T-cell (primary cell): ENCODE results near the gene SP2. TPM values are rescaled to one million over a fixed set of nuclear protein-coding genes. Genes with fewer than 3 reads are reported as not detected.

Experiments
- ATAC-seq, 4 experiments: fragments of 200-7000 bp in 3 of 4; fragments of 150-1000 bp in 1 of 4; cut with Tn5 transposase; replicated peaks in 1 of 4; 1 replicate in 3 of 4; 2 replicates in 1 of 4; pipeline ENCODE4 v1.10.0; 2021; ENCODE audit warnings: moderate library complexity in 3 of 4, mild to moderate bottlenecking in 2 of 4, moderate number of reproducible peaks in 1 of 4
- CTCF ChIA-PET, 2 donors: fragments of 300-600 bp; sonication (Branson Sonifier 250); formaldehyde crosslinking; loops; one replicate each; lab custom pipeline; 2022; ENCODE audit warnings: antibody characterized with exemption in 2 of 2; lab: Charles Lee
- POLR2A ChIA-PET, 2 donors: fragments of 300-600 bp; sonication (Branson Sonifier 250); formaldehyde crosslinking; loops; one replicate each; lab custom pipeline; 2022; ENCODE audit warnings: antibody characterized with exemption in 2 of 2; lab: Charles Lee
- DNase-seq, 35 experiments: peaks; one replicate each; pipeline versions ENCODE4 v3.0.0 to v3.0.0-alpha.2; 2013 to 2023
- H3K27ac ChIP-seq: one replicate; pipeline ENCODE4 v1.5.1; 2013; ENCODE audit warnings: low read length
- H3K27me3 ChIP-seq, 2 experiments: replicated peaks in 1 of 2; 1 replicate in 1 of 2; 2 replicates in 1 of 2; pipeline versions ENCODE4 v1.6.1 to v1.7.0; 2013; ENCODE audit warnings: low read length in 1 of 2, mixed read lengths in 1 of 2; ENCODE audit not compliant: control insufficient read depth in 2 of 2, insufficient read depth in 2 of 2; ENCODE audit errors: extremely low read depth in 1 of 2
- H3K36me3 ChIP-seq, 2 donors: 1 replicate in 1 of 2; 2 replicates in 1 of 2; pipeline versions ENCODE4 v1.6.1 to v1.7.0; 2013; ENCODE audit warnings: low read length in 1 of 2; ENCODE audit not compliant: control insufficient read depth in 2 of 2, insufficient read depth in 1 of 2; ENCODE audit errors: extremely low read depth in 1 of 2
- H3K4me1 ChIP-seq, 2 experiments: 1 replicate in 1 of 2; 2 replicates in 1 of 2; pipeline versions ENCODE4 v1.6.1 to v1.7.0; 2013; ENCODE audit warnings: low read length in 2 of 2, mixed read lengths in 1 of 2; ENCODE audit not compliant: insufficient read depth in 2 of 2, control insufficient read depth in 1 of 2; ENCODE audit errors: extremely low read depth in 1 of 2
- H3K4me3 ChIP-seq, 2 donors: 1 replicate in 1 of 2; 2 replicates in 1 of 2; pipeline versions ENCODE4 v1.5.1 to v1.7.0; 2013; ENCODE audit warnings: mild to moderate bottlenecking in 2 of 2, low read length in 1 of 2, moderate library complexity in 1 of 2; ENCODE audit not compliant: control insufficient read depth in 1 of 2; ENCODE audit errors: extremely low read depth in 1 of 2
- H3K9me3 ChIP-seq: 2 replicates; pipeline ENCODE4 v1.7.0; 2013
- H3K27ac Mint-ChIP-seq, 2 donors: one replicate each; pipeline ENCODE4 v1.8.0; 2020 to 2021; ENCODE audit warnings: mild to moderate bottlenecking in 2 of 2, mixed read lengths in 2 of 2
- H3K27me3 Mint-ChIP-seq, 2 donors: one replicate each; pipeline ENCODE4 v1.8.0; 2021 to 2022; ENCODE audit warnings: mixed read lengths in 2 of 2
- H3K36me3 Mint-ChIP-seq: one replicate; pipeline ENCODE4 v1.8.0; 2021; ENCODE audit warnings: mixed read lengths
- H3K4me1 Mint-ChIP-seq, 3 donors: one replicate each; pipeline ENCODE4 v1.8.0; 2020 to 2022; ENCODE audit warnings: mixed read lengths in 3 of 3, mild to moderate bottlenecking in 1 of 3
- H3K4me3 Mint-ChIP-seq, 3 donors: one replicate each; pipeline ENCODE4 v1.8.0; 2020 to 2022; ENCODE audit warnings: mild to moderate bottlenecking in 3 of 3, mixed read lengths in 3 of 3, moderate library complexity in 3 of 3
- H3K9me3 Mint-ChIP-seq, 3 donors: one replicate each; pipeline ENCODE4 v1.8.0; 2020 to 2022; ENCODE audit warnings: mixed read lengths in 3 of 3
- WGBS: methylation state at CpG from one replicate; pipeline ENCODE4 v1.1.5; 2013; ENCODE audit warnings: missing lambda C conversion rate; ENCODE audit not compliant: insufficient coverage; 5-methylcytosine and 5-hydroxymethylcytosine counted together
- total RNA-seq, 35 experiments: library from RNA in 6 of 35; stranded (reverse) in 6 of 35; fragments of 120-200 nt in 1 of 35; gene quantifications; one replicate each; pipeline versions ENCODE4 v1.2.1 to v1.2.4 and lab custom pipeline; 2013 to 2026

The SP2 gene
- total RNA-seq, 5 donors from 2014 or later (not counting 1 experiment from before 2014, with no cell fraction given): 27.1 to 41.6 (median 32.8) TPM

DNA sequence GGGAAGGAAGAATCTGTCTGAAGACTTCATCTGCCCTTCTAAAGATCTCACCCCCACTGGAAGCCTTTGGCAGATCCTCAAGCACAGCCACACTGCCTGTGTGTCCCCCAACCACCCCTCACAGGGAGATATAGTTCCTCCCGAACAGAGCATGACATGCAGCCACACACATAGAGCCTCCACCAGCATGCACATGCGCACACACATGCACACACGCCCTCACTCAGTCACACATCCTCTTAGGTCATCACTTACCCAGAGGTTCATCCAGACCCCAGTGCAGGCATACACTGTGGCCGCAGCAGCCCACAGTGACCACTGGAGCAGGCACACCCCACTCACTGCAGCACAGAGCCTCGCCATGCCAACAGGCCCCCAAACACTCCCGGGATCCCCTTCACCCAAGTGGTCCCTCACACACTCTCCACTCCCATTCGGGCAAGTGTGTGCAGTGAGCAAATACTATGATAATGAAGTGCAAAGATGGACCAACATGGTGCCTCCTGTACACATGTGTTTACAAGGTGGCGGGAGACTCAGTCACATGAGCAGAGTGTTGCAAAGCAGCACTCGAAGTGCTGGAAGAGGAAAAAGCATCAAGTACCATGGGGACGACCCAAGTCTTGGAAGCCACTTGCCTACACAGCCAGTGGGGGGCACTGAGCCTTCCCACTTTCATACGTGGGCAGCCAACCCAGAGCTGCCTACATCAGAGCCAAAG is 28.1 kb upstream of the SP2 start:
- ATAC-seq (no peak), DNase-seq (no peak)
- POLR2A ChIA-PET: no interaction called here

DNA sequence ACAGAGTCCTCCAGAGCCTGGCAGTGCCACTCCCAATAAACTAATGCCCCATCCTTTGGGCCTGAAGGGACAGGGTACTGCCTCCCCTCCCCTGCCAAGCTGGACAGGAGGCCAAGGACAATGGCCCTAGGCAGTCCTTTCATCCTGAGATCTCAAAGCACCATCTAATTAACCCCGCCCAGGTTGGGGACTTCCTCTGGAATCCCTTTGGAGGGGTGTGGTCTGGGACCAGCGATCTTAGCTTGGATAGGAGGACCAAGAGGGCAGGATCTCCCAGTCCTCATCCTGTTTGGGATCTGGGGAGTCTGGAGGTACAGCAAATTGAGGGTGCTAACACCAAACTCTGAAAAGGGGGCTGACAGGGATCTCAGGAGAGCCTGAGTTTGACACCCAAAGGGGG is 26.9 kb upstream of the SP2 start:
- H3K4me3 ChIP-seq: no peak overlapping the region
- peaks cover 0 to 65% of the 10 kb centered on the region in 2 experiments for H3K27me3 ChIP-seq
- CTCF ChIA-PET: no interaction called here
- Mint-ChIP-seq H3K36me3 (no peaks in the 10 kb centered on the region), H3K9me3 (no peaks in the 10 kb centered on the region), H3K4me3 (no peak overlapping the region), H3K27ac (no peak overlapping the region), H3K27me3 (peaks cover 28 to 45% of the 10 kb centered on the region in 2 donors), H3K4me1 (peaks cover 5 to 11% (median 9%) of the 10 kb centered on the region in 3 donors)
- POLR2A ChIA-PET: no interaction called here
- DNase-seq (no peak), ATAC-seq (no peak)
- peaks cover 0 to 4% of the 10 kb centered on the region in 2 experiments for H3K4me1 ChIP-seq
- 60% methylated on average over 1 of the region's 2 CpGs for WGBS
- no peak overlapping the region for H3K27ac ChIP-seq
- H3K36me3 ChIP-seq: no peaks in the 10 kb centered on the region
- H3K9me3 ChIP-seq: no peaks in the 10 kb centered on the region

More for the DNA sequence above, 28.1 kb upstream of the SP2 start:
- CTCF ChIA-PET: interaction anchor here in 1 of 2 donors (0.6 kb wide), 1 partner anchor 1331 kb away, joined by 3 read pairs; no protein-coding TSS in a partner anchor
- no peaks in the 10 kb centered on the region for H3K36me3 Mint-ChIP-seq
- no peak overlapping the region for H3K4me3 Mint-ChIP-seq
- Histone ChIP-seq H3K36me3 (no peaks in the 10 kb centered on the region), H3K9me3 (no peaks in the 10 kb centered on the region), H3K4me3 (no peak overlapping the region), H3K27me3 (peaks cover 0 to 54% of the 10 kb centered on the region in 2 experiments), H3K27ac (no peak overlapping the region), H3K4me1 (peaks cover 0 to 5% of the 10 kb centered on the region in 2 experiments)
- peaks cover 5 to 12% (median 11%) of the 10 kb centered on the region in 3 donors for H3K4me1 Mint-ChIP-seq
- H3K27ac Mint-ChIP-seq: no peak overlapping the region
- 83% methylated on average over 8 of the region's 11 CpGs for WGBS
- H3K27me3 Mint-ChIP-seq: peaks cover 18 to 35% of the 10 kb centered on the region in 2 donors
- H3K9me3 Mint-ChIP-seq: no peaks in the 10 kb centered on the region

- Histone ChIP-seq H3K4me3 (no peak overlapping the region), H3K27ac (no peak overlapping the region), H3K4me1 (peaks cover 0 to 4% of the 10 kb centered on the region in 2 experiments), H3K9me3 (no peaks in the 10 kb centered on the region), H3K36me3 (no peaks in the 10 kb centered on the region), H3K27me3 (peaks cover 0 to 75% of the 10 kb centered on the region in 2 experiments)
- H3K4me1 Mint-ChIP-seq: peaks cover under 1 to 6% (median 3%) of the 10 kb centered on the region in 3 donors
- no CpG with 5 or more reads among the region's 1 CpG for WGBS
- DNase-seq: no peak
- ChIA-PET CTCF (no interaction called here), POLR2A (no interaction called here)
- H3K27me3 Mint-ChIP-seq: peaks cover 33 to 53% of the 10 kb centered on the region in 2 donors
- no peak overlapping the region for H3K27ac Mint-ChIP-seq
- no peaks in the 10 kb centered on the region for H3K36me3 Mint-ChIP-seq
- no peaks in the 10 kb centered on the region for H3K9me3 Mint-ChIP-seq
- H3K4me3 Mint-ChIP-seq: no peak overlapping the region
- ATAC-seq: no peak
These were observed 26.0 kb upstream of the SP2 start for GRCh38 chr17:47870056-47870455.

- H3K4me1 Mint-ChIP-seq: no peaks in the 10 kb centered on the region
- ATAC-seq (no peak), DNase-seq (no peak)
- Histone ChIP-seq H3K4me1 (peaks cover 0 to 4% of the 10 kb centered on the region in 2 experiments), H3K36me3 (no peaks in the 10 kb centered on the region), H3K27ac (no peak overlapping the region), H3K27me3 (peaks cover 0 to 76% of the 10 kb centered on the region in 2 experiments), H3K9me3 (no peaks in the 10 kb centered on the region), H3K4me3 (no peak overlapping the region)
- POLR2A ChIA-PET: no interaction called here
- H3K36me3 Mint-ChIP-seq: peaks cover 3% of the 10 kb centered on the region
- no peak overlapping the region for H3K27ac Mint-ChIP-seq
- H3K9me3 Mint-ChIP-seq: no peaks in the 10 kb centered on the region
- no peak overlapping the region for H3K4me3 Mint-ChIP-seq
- H3K27me3 Mint-ChIP-seq: peaks cover 41 to 61% of the 10 kb centered on the region in 2 donors
- CTCF ChIA-PET: no interaction called here
These were observed 25.0 kb upstream of the SP2 start for GRCh38 chr17:47871048-47871447.

GRCh38 chr17:47872019-47872650 is 23.9 kb upstream of the SP2 start:
- no peaks in the 10 kb centered on the region for H3K4me1 Mint-ChIP-seq
- Histone ChIP-seq H3K4me1 (peaks cover 0 to 4% of the 10 kb centered on the region in 2 experiments), H3K4me3 (no peak overlapping the region), H3K9me3 (no peaks in the 10 kb centered on the region), H3K27ac (no peak overlapping the region), H3K36me3 (no peaks in the 10 kb centered on the region), H3K27me3 (peaks cover 0 to 69% of the 10 kb centered on the region in 2 experiments)
- H3K27me3 Mint-ChIP-seq: peaks cover 43 to 64% of the 10 kb centered on the region in 2 donors
- H3K36me3 Mint-ChIP-seq: peaks cover 3% of the 10 kb centered on the region
- no peak for ATAC-seq
- CTCF ChIA-PET: no interaction called here
- POLR2A ChIA-PET: no interaction called here
- H3K27ac Mint-ChIP-seq: no peak overlapping the region
- no peak overlapping the region for H3K4me3 Mint-ChIP-seq
- DNase-seq: no peak
- WGBS: 47% methylated on average over 14 of the region's 29 CpGs
- H3K9me3 Mint-ChIP-seq: no peaks in the 10 kb centered on the region

DNA sequence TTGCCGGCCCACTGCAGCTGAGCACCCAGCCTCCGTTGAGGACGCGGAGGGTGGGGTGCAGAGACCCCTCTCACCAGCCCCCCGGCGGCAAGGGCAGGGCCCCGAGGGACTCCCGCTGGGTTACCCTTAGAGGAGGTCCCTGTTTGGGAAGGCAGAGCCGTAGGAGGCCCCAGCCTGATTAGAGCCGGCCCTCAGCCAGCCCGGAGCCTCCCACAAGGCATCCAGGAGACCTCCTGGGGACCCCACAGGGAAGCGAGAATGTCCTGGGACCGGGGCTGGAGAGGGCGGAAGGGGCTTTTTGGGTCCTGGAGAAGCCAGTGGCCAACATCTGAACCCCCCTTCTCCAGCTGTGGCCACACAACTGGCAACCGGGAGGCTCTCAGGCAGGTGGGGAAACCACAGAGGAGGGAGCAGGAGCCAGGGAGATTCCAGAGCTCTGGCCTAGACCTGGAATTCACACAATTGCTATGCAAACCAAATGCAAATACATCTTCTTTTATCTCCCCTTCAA is 23.3 kb upstream of the SP2 start:
- ChIA-PET POLR2A (no interaction called here), CTCF (no interaction called here)
- Histone ChIP-seq H3K27ac (no peak overlapping the region), H3K4me1 (peaks cover 0 to 4% of the 10 kb centered on the region in 2 experiments), H3K4me3 (no peak overlapping the region), H3K36me3 (no peaks in the 10 kb centered on the region), H3K9me3 (no peaks in the 10 kb centered on the region), H3K27me3 (peaks cover 0 to 74% of the 10 kb centered on the region in 2 experiments)
- Mint-ChIP-seq H3K27me3 (peaks cover 43 to 64% of the 10 kb centered on the region in 2 donors), H3K9me3 (no peaks in the 10 kb centered on the region), H3K36me3 (peaks cover 3% of the 10 kb centered on the region), H3K27ac (no peak overlapping the region), H3K4me3 (no peak overlapping the region), H3K4me1 (no peaks in the 10 kb centered on the region)
- WGBS: 71% methylated on average over 13 of the region's 15 CpGs
- no peak for ATAC-seq
- DNase-seq: no peak
